Kidney epithelial cell (primary cell): ENCODE results near the gene CMKLR1. TPM values are rescaled to one million over a fixed set of nuclear protein-coding genes. Genes with fewer than 3 reads are reported as not detected.

Experiments
- DNase-seq: peaks from one replicate; pipeline ENCODE4 v3.0.0-alpha.2; 2010; ENCODE audit warnings: low read depth
- H3K27me3 ChIP-seq: 2 replicates; pipeline ENCODE4 v1.6.0; 2011; ENCODE audit warnings: low read length; ENCODE audit not compliant: control insufficient read depth, insufficient read depth
- H3K36me3 ChIP-seq: 2 replicates; pipeline ENCODE4 v1.5.1; 2011; ENCODE audit warnings: low read length; ENCODE audit not compliant: control insufficient read depth, insufficient read depth
- H3K4me3 ChIP-seq: 2 replicates; pipeline ENCODE4 v1.5.1; 2011; ENCODE audit warnings: low read depth, mild to moderate bottlenecking, control low read depth, low read length
- CTCF ChIP-seq: IDR thresholded peaks from 2 replicates; pipeline ENCODE4 v1.5.1; 2011; ENCODE audit warnings: mild to moderate bottlenecking, moderate library complexity, low read length, control low read depth, inconsistent platforms; ENCODE audit not compliant: insufficient read depth, poor library complexity, severe bottlenecking
- total RNA-seq: library from RNA; depleted of rRNA; stranded (reverse); fragments of >200 nt; gene quantifications from 2 replicates; pipeline ENCODE4 v1.2.3, GENCODE V29; 2015

The CMKLR1 gene
- total RNA-seq, 1 donor from 2014 or later = 1.4 TPM

GRCh38 chr12:108374596-108375320 is 35.6 kb upstream of the CMKLR1 start:
- DNase-seq = no peak
- no peak overlapping the region for H3K4me3 ChIP-seq
- H3K27me3 ChIP-seq = no peaks in the 10 kb centered on the region
- no peaks in the 10 kb centered on the region for H3K36me3 ChIP-seq
- no peak for TF ChIP-seq CTCF

GRCh38 chr12:108373111-108373510 is 34.0 kb upstream of the CMKLR1 start:
- no peak overlapping the region for H3K4me3 ChIP-seq
- H3K27me3 ChIP-seq = no peaks in the 10 kb centered on the region
- peak; percentile 21 for TF ChIP-seq CTCF
- no peaks in the 10 kb centered on the region for H3K36me3 ChIP-seq
- DNase-seq = no peak

- peak; percentile 65 for DNase-seq
- Histone ChIP-seq H3K4me3 (no peak overlapping the region), H3K27me3 (no peaks in the 10 kb centered on the region), H3K36me3 (no peaks in the 10 kb centered on the region)
- no peak for TF ChIP-seq CTCF
Observed at GRCh38 chr12:108371801-108372344, 32.8 kb upstream of the CMKLR1 start.

GRCh38 chr12:108370415-108370814 is 31.3 kb upstream of the CMKLR1 start:
- no peak for TF ChIP-seq CTCF
- no peak for DNase-seq
- H3K27me3 ChIP-seq = no peaks in the 10 kb centered on the region

GRCh38 chr12:108369736-108370396 is 30.8 kb upstream of the CMKLR1 start:
- no peaks in the 10 kb centered on the region for H3K27me3 ChIP-seq
- no peaks in the 10 kb centered on the region for H3K36me3 ChIP-seq
- no peak for TF ChIP-seq CTCF
- no peak overlapping the region for H3K4me3 ChIP-seq
- no peak for DNase-seq

More at GRCh38 chr12:108370415-108370814, 31.3 kb upstream of the CMKLR1 start:
- no peak overlapping the region for H3K4me3 ChIP-seq
- H3K36me3 ChIP-seq = no peaks in the 10 kb centered on the region

GRCh38 chr12:108368089-108368488 is 29.0 kb upstream of the CMKLR1 start:
- DNase-seq = no peak
- no peaks in the 10 kb centered on the region for H3K27me3 ChIP-seq
- no peaks in the 10 kb centered on the region for H3K36me3 ChIP-seq
- no peak for TF ChIP-seq CTCF
- H3K4me3 ChIP-seq = no peak overlapping the region
